ENCODE data around the gene SNED1. TPM values are rescaled to one million over a fixed set of nuclear protein-coding genes. Genes with fewer than 3 reads are reported as not detected.

Gene SNED1
- total RNA-seq, 8 experiments from 2014 or later, result 0.71 to 15.4 (median 2.8) TPM

DNA sequence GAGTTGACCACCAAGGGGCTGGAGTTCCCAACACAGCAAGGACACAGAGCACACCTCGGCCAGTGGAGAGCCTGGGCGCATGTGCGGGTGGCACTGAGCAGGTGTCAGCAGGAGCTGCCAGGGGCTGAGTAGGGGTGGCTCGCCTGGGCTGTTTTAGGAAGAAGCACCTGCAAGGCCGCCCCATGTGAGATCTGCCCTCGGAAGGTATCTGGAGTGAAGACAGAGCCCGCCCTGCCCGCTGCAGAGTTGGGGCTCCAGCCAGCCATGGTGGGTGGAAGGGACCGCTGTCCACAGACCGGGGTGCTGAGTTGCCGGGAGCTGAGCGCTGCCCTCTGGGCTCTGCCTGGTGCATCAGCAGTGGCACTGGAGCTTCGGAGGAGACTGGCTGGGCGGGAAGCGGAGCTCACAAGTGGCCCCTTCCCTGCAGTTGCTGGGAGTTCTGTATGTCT is 68.5 kb downstream of the SNED1 start:
- no peak overlapping the region for H3K27ac ChIP-seq
- no peak overlapping the region for H3K4me3 ChIP-seq
- no peaks in the 10 kb centered on the region for H3K4me1 ChIP-seq (replicated peaks in 1 of 2)
- 29 to 100% (median 89%) methylated on average over 1 to 7 of the region's 15 CpGs; no CpG with 5 or more reads in 6 of the 10 experiments for WGBS, 10 experiments
- in situ Hi-C loops (cut with MboI; ENCODE audit: low pct_unique_long_range_greater_than_20kb in 2 of 9, low sequenced_read_pairs in 9 of 9, unreplicated experiment in 9 of 9), result no loop called here
- peak in 2 of 8 experiments; percentile 42 to 45 for ATAC-seq (replicated peaks in 6 of 8)

DNA sequence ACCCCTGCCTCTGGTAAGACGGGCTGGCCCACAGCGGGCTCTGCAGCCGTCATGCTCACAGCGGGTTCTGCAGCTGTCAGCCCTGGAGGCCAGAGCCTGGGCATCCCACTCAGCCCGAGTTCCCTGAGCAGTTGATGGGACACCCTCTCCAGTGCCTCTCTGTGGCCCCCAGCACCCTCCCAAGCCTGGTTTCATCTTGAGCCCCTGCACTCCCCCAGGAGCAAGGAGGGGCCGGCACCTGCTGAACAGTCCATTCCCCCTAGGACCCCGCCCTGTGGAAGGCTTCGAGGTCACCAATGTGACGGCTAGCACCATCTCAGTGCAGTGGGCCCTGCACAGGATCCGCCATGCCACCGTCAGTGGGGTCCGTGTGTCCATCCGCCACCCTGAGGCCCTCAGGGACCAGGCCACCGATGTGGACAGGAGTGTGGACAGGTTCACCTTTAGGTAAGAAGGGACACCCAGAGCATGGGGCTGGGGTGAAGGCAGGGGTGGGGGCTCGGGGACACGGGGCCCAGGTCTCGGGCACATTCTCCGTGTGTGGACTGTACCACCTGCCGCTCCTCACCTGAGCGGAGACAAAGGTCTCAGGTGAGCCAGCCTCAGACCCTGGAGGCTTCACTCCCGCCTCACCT is 69.2 kb downstream of the SNED1 start:
- Histone ChIP-seq H3K27ac (no peak overlapping the region), H3K4me3 (no peak overlapping the region), H3K4me1 (replicated peaks in 1 of 2) (no peaks in the 10 kb centered on the region)
- in situ Hi-C loops (cut with MboI; ENCODE audit: low pct_unique_long_range_greater_than_20kb in 2 of 9, low sequenced_read_pairs in 9 of 9, unreplicated experiment in 9 of 9), result no loop called here
- no peak for ATAC-seq (replicated peaks in 6 of 8)
- 76 to 100% (median 100%) methylated on average over 2 to 4 of the region's 21 CpGs; no CpG with 5 or more reads in 7 of the 10 experiments for WGBS, 10 experiments

DNA sequence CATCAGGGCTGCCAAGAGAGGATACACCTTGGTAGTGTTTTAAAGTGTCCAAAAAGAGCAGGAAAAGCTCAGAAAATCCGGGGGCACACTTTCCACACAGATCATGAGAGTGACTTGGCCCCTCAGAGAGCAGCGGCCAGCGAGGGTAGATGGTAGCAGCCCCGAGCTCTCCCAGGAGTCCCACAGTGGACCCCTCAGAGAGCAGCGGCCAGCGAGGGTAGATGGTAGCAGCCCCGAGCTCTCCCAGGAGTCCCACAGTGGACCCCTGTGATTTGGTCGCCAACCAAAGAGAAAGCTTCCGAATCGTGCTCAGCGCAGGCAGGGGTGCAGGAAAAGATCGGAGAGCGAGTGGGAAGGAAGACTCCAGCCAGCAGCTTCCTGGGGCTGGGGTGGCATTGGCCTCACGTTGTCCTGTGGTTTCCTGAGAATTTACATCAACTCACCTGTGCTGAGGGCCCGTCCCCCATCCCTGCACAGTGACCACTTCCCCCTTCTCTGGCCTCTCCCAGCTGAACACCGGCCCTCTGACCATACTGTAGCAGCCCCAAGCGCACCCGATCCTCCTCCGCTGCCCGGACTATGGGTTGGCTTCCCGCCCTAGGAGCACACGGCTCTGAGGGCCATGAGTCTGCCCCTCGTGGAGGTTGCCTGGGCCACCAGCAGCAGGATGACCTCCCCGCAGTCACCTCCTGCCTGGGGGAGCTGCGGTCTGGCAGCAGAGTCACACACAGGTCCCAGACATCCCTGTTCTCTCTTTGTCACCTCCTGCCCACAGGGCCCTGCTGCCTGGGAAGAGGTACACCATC is 69.9 kb downstream of the SNED1 start:
- H3K4me1 ChIP-seq (replicated peaks in 1 of 2), result no peaks in the 10 kb centered on the region
- no peak for ATAC-seq (replicated peaks in 6 of 8)
- 39 to 100% (median 91%) methylated on average over 1 to 6 of the region's 25 CpGs; no CpG with 5 or more reads in 5 of the 10 experiments for WGBS, 10 experiments
- H3K27ac ChIP-seq, result no peak overlapping the region
- in situ Hi-C loops (cut with MboI; ENCODE audit: low pct_unique_long_range_greater_than_20kb in 2 of 9, low sequenced_read_pairs in 9 of 9, unreplicated experiment in 9 of 9), result no loop called here
- H3K4me3 ChIP-seq, result no peak overlapping the region

DNA sequence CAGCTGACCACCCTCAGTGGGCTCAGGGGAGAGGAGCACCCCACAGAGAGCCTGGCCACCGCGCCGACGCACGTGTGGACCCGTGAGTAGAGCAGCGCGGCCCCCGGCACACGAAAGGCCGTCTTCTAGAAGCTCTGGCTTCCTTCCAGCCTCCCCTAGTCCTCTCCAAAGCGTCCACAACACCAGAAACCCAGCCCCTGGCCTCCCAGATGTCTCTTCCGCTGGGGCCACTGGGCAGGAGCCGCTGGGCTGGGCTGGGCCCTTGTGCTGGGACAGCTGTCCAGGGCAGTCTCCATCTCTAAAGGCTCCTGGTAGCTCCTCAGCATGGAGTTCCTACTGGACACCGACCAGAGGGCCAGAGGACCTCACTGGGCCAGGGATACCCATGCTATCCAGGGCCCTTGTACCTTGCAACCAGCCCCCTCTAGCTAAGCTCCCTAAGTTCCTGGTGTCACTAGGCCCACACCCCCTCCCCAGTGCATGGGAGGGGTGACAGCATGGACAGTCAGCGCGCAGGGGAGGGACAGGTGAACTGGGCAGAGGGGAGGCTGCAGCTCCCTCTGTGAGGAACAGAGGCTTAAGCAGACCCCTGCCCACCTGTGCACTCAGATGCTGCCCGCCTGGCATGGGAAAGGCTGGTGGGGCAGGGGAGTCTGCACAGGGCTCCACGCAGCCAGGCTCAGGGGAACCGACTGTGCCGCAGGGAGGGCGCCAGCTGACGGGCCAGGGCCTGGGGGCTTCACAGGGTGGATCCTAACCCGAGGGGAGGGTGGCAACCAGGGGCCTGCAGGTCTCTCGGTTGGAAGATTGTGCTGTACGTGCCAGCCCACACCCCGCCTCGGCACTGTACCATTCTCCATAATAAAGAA is 70.8 kb downstream of the SNED1 start:
- ATAC-seq (replicated peaks in 6 of 8), result no peak
- no peak overlapping the region for H3K4me3 ChIP-seq
- 90 to 100% (median 94%) methylated on average over 1 to 5 of the region's 28 CpGs; no CpG with 5 or more reads in 6 of the 10 experiments for WGBS, 10 experiments
- H3K4me1 ChIP-seq (replicated peaks in 1 of 2), result no peaks in the 10 kb centered on the region
- no peak overlapping the region for H3K27ac ChIP-seq
- in situ Hi-C loops (cut with MboI; ENCODE audit: low pct_unique_long_range_greater_than_20kb in 2 of 9, low sequenced_read_pairs in 9 of 9, unreplicated experiment in 9 of 9), result no loop called here

DNA sequence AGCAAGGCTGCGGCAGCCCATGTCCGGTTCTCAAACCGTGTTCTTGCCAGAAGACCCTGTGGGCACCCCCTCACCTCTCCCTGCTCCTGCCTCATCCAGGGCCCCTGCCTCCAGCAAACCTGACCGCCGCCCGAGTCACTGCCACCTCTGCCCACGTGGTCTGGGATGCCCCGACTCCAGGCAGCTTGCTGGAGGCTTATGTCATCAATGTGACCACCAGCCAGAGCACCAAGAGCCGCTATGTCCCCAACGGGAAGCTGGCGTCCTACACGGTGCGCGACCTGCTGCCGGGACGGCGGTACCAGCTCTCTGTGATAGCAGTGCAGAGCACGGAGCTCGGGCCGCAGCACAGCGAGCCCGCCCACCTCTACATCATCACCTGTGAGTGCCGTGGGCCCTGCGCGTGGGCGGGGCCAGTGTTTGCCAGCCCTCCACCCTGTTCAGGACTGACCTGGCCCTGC is 71.4 kb downstream of the SNED1 start:
- Histone ChIP-seq H3K27ac (no peak overlapping the region), H3K4me1 (replicated peaks in 1 of 2) (no peaks in the 10 kb centered on the region), H3K4me3 (no peak overlapping the region)
- no peak for ATAC-seq (replicated peaks in 6 of 8)
- 69 to 83% (median 82%) methylated on average over 2 to 9 of the region's 26 CpGs; no CpG with 5 or more reads in 7 of the 10 experiments for WGBS, 10 experiments
- in situ Hi-C loops (cut with MboI; ENCODE audit: low pct_unique_long_range_greater_than_20kb in 2 of 9, low sequenced_read_pairs in 9 of 9, unreplicated experiment in 9 of 9), result no loop called here

DNA sequence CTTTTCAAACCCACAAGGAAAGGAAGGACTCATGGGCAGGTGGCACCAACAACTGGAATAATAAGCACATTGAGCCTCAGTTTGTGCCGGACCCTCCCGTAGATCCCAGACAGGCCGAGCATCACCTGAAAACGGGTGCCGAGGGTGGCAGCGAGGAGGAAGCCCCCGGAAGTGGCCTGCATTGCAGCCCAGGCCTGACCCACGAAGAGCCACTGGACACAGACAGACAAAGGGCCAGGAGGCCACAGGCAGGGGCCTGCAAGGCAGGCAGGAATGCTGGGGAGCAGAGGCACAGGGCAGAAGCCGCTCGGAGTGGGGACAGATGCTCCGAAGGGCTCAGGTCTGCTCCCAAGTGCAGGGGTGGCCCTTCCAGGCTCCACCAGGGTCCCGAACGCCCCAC is 71.9 kb downstream of the SNED1 start:
- WGBS, 10 experiments, result 33 to 89% (median 80%) methylated on average over 1 to 11 of the region's 13 CpGs; no CpG with 5 or more reads in 5 of the 10 experiments
- H3K4me3 ChIP-seq, result no peak overlapping the region
- ATAC-seq (replicated peaks in 6 of 8), result no peak
- in situ Hi-C loops (cut with MboI; ENCODE audit: low pct_unique_long_range_greater_than_20kb in 2 of 9, low sequenced_read_pairs in 9 of 9, unreplicated experiment in 9 of 9), result no loop called here
- no peak overlapping the region for H3K27ac ChIP-seq
- H3K4me1 ChIP-seq (replicated peaks in 1 of 2), result no peaks in the 10 kb centered on the region

GRCh38 chr2:241070811-241071676 is 72.6 kb downstream of the SNED1 start:
- WGBS, 10 experiments, result 60 to 80% (median 70%) methylated on average over 1 to 3 of the region's 31 CpGs; no CpG with 5 or more reads in 7 of the 10 experiments
- in situ Hi-C loops (cut with MboI; ENCODE audit: low pct_unique_long_range_greater_than_20kb in 2 of 9, low sequenced_read_pairs in 9 of 9, unreplicated experiment in 9 of 9), result no loop called here
- no peak for ATAC-seq (replicated peaks in 6 of 8)
- H3K27ac ChIP-seq, result no peak overlapping the region
- H3K4me1 ChIP-seq (replicated peaks in 1 of 2), result no peaks in the 10 kb centered on the region
- no peak overlapping the region for H3K4me3 ChIP-seq

GRCh38 chr2:241071677-241072111 is 73.3 kb downstream of the SNED1 start:
- Histone ChIP-seq H3K4me3 (no peak overlapping the region), H3K4me1 (replicated peaks in 1 of 2) (no peaks in the 10 kb centered on the region), H3K27ac (no peak overlapping the region)
- in situ Hi-C loops (cut with MboI; ENCODE audit: low pct_unique_long_range_greater_than_20kb in 2 of 9, low sequenced_read_pairs in 9 of 9, unreplicated experiment in 9 of 9), result no loop called here
- ATAC-seq (replicated peaks in 6 of 8), result no peak
- 67% methylated on average over 2 of the region's 25 CpGs; no CpG with 5 or more reads in 9 of the 10 experiments for WGBS, 10 experiments

- 80 to 100% (median 95%) methylated on average over 2 to 4 of the region's 9 CpGs; no CpG with 5 or more reads in 7 of the 10 experiments for WGBS, 10 experiments
- no peak for ATAC-seq (replicated peaks in 6 of 8)
- no peak overlapping the region for H3K4me3 ChIP-seq
- in situ Hi-C loops (cut with MboI; ENCODE audit: low pct_unique_long_range_greater_than_20kb in 2 of 9, low sequenced_read_pairs in 9 of 9, unreplicated experiment in 9 of 9), result no loop called here
- no peak overlapping the region for H3K27ac ChIP-seq
- H3K4me1 ChIP-seq (replicated peaks in 1 of 2), result no peaks in the 10 kb centered on the region
Observed at GRCh38 chr2:241072151-241072550, 73.7 kb downstream of the SNED1 start.

GRCh38 chr2:241072553-241073165 is 74.2 kb downstream of the SNED1 start:
- 40 to 100% (median 80%) methylated on average over 1 to 8 of the region's 14 CpGs; no CpG with 5 or more reads in 4 of the 10 experiments for WGBS, 10 experiments
- ATAC-seq (replicated peaks in 6 of 8), result peak in 1 of 8 experiments; percentile 13
- no peak overlapping the region for H3K27ac ChIP-seq
- in situ Hi-C loops (cut with MboI; ENCODE audit: low pct_unique_long_range_greater_than_20kb in 2 of 9, low sequenced_read_pairs in 9 of 9, unreplicated experiment in 9 of 9), result no loop called here
- H3K4me3 ChIP-seq, result no peak overlapping the region
- H3K4me1 ChIP-seq (replicated peaks in 1 of 2), result no peaks in the 10 kb centered on the region

DNA sequence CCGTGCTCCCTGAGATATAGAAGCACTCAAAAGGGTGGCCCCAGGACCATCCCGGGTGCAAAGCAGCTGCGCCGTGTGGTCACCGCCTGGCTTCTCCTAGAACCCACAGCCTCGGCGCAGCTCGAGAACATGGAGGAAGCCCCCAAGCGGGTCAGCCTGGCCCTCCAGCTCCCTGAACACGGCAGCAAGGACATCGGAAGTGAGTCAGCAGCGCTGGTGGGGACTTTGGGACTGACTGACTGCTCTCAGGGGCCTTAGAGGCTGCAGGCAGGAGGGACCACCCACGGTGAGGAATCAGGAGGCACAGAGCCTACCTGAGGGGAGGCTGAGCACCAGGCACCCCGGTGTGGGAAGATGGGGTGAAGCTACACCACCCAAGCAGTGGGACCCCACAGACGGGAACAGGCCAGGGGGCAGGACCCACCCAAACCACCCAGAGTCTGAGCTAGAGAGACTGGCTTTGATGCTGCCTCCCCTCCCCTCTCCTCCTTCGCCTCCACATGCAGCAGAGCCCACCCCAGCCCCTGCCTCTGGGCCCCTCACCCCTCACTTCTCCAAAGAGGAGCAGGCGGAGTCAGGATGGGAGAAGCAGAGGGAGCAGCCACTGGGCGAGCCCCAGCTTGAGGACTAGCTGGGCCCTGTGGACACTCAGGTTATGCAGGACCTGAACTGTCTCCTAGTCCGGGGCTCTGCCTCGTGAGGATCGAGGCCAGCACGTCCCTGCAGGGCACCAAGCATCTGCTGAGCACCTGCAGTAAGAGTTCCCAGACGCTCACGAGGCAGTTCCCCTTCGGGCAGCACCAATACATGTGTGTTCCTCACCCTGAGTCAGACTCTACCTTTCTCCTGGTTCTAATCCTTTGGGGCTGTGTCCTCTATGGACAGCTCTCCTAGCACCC is 75.0 kb downstream of the SNED1 start:
- in situ Hi-C loops (cut with MboI; ENCODE audit: low pct_unique_long_range_greater_than_20kb in 2 of 9, low sequenced_read_pairs in 9 of 9, unreplicated experiment in 9 of 9), result no loop called here
- no peaks in the 10 kb centered on the region for H3K4me1 ChIP-seq (replicated peaks in 1 of 2)
- no peak overlapping the region for H3K27ac ChIP-seq
- peak in 3 of 8 experiments; percentile 3 to 51 (median 10) for ATAC-seq (replicated peaks in 6 of 8)
- WGBS, 10 experiments, result 68 to 77% (median 72%) methylated on average over 3 to 11 of the region's 25 CpGs; no CpG with 5 or more reads in 6 of the 10 experiments
- no peak overlapping the region for H3K4me3 ChIP-seq
